DMS79 treated with DMSO at 0.1 percent for 48 hours (cell line): Measurements from ENCODE around the gene ZPBP.
A peak's percentile ranks its signal among the peaks of the same experiment; 100 is the strongest.
"Not testable (repeated sequence)": the region's sequence is repeated elsewhere in the genome, so short reads cannot be mapped to it uniquely, and the experiment has no call there.

Experiments
- DNase-seq: peaks from one replicate; lab custom pipeline; 2025; lab: John Stamatoyannopoulos, UW

The ZPBP gene

DNA sequence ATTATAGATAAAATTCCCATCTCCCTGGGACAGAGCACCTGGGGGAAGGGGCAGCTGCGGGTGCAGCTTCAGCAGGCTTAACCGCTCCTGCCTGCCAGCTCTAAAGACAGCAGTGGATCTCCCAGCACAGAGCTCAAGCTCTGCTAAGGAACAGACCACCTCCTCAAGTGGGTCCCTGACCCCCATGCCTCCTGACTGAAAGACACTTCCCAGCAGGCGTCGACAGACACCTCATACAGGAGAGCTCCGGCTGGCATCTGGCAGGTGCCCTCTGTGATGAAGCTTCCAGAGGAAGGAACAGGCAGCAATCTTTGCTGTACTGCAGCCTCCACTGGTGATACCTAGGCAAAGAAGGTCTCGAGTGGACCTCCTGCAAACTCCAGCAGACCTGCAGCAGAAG is 51.9 kb downstream of the ZPBP start:
- not testable (repeated sequence) for DNase-seq

DNA sequence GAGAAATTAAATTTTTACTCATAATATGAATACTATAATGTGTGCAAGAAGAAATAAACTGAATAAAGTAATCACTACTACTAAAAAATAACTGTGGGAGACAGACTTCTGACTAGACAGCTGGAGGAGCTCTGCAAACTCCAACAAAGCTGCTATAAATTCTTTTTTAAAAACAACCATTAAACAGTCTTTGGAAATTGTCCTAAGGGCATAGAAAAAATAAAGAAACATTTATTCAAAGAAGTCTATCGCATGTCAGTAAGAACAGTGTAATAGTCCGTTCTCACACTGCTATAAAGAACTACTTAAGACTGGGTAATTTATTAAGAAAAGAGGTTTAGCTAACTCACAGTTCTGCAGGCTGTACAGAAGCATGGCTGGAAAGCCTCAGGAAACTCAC is 56.0 kb downstream of the ZPBP start:
- DNase-seq = no peak

DNA sequence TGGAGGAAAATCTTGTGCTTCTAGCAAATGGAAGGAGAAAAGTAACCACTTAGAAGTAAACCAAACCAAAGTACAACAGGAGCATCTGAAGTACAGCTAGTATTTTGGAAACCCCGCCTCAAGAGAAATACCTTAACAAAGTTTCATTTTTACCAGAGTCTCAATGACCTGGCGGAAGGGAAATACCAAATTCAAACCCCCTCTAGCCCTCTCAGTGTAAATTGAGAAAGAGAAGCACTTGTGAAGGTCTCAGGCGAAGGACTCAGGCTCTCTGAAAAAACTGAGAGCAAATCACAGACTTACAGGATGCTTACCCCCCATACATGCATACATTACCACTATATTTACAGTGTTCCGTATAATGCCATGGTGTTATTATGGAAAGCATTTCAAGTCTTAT is 70.1 kb downstream of the ZPBP start:
- no peak for DNase-seq

DNA sequence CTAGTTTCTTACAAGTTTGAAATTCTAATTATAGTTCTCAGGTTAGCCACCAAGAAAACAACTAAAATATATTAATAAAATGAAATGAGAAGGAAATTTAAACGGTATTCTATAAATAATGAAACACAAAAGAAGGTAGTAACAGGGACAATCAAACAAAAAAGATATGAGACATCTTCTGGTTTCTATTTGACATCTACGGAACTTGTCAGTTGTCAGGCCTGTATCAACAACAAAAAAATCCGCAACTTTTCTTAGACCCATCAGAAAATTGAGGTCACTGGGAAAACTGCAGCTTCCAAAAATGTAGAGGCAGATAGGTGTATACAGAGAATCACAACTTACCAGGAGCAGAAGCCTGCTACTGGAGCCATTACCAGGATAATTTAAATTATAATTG is 70.6 kb downstream of the ZPBP start:
- no peak for DNase-seq

DNA sequence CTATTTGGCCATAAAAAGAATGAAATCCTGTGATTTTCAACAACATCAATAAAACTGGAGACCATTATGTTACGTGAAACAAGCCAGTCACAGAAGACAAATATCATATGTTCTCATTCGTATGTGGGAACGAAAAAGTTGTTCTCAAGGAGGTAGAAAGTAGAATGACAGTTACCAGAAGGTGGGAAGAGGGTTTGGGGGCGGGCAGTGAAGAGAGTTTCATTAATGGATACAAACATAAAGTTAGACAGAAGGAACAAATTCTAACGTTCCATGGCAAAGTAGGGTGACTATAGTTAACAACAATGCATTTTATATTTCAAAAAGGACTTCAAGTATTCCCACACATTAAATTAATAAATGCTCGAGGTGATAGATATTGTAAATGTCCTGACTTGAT is 97.4 kb downstream of the ZPBP start:
- no peak for DNase-seq

DNA sequence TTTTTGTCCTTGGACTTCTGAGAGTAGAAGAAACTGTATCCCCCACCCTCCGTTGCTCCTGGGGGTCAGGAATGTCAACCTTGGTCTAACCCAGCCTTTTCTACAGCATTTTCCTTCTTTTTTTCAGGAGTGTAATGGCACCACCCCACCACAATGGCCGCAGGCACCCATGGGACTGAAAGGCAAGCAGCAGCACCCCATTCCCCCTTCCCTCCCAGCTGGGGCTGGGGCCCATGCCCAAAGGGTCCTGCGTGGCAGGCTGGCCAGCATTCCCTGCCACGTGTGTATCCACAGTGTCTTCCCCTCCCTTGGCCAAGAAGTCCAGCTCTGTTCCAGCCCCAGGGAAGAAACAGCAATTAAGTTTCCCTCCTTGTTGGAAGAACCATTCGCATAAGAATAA is 106.9 kb downstream of the ZPBP start:
- no peak for DNase-seq

DNA sequence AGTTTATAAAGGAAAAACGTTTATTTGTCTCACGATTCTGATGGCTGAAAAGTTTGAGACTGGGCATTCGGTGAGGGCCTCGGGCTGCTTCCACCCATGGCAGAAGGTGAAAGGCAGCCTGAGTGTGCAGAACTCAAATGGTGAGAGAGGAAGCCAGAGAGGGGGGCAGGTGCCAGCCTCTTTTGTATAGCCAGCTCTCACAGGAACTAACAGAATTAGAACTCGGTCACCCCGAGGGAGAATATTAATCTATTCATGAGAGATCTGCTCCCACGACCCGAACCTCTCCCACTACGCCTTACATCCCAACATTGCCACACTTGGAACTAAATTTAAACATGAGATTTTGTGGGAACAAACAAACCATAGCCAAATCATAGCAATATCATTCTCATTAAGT is 112.6 kb downstream of the ZPBP start:
- no peak for DNase-seq

DNA sequence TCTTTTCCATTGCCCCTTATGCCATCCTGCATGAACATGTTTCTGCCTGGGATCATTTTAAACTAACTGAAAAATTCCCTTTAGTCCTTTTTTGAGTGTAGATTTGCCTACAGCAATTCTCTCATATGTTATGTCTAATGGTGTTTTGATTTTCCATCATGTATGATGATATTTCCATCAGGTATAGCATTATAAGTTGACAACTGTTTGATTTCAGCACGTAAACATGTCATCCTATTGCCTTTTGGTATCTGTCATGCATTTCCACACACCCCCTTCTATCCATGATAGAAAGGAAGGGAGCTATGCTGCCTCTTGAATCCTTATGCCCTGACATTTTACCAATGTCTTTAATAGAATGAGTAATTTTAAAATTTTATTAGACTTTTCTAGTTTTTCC is 116.8 kb downstream of the ZPBP start:
- DNase-seq = no peak

DNA sequence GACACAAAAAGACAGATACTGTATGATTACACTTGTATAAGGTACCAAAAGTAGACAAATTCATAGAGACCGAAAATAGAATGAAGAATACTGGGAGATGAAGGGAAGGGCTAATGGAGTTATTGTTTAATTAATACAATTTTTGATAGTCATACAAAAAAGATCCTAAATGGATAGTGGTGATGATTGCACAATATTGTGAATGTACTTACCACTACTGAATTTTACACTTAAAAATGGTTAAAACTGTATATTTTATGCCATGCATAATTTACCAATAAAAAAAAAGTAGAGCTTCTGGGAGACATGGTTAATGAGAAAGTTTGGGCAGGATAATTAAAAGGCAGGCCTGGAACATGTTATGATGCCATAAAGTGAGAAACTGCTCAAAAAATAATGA is 119.0 kb downstream of the ZPBP start:
- no peak for DNase-seq

DNA sequence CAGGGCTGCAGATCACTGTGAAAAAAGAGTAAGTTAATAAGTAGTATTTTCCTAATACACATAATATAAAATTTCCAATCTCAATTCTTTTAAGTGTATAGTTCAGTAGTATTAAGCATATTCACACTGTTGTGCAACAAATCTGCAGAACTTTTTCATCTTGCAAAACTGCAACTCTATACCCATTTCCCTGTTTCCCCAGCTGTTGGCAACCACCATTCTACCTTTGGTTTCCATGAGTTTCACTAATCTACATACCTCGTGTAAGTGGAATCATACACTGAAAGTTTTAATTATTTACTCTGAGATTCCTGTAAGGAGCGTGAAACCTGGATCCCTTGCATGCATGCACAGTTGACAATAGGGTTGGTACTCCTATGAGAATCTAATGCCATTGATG is 155.4 kb downstream of the ZPBP start:
- no peak for DNase-seq

DNA sequence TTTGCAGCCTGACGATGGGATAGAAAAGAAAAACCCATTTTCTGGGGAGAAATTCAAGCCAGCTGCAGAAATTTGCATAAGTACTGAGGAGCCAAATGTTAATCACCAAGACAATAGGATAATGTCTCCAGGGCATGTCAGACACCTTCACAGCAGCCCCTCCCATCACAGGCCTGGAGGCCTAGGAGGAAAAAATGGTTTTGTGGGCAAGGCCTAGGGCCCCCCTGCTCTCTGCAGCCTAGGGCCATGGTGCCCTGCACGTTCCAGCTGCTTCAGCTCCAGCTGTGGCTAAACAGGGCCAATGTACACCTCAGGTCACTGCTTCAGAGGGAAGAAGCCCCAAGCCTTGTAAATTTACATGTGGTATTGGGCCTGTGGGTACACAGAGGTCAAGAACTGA is 161.4 kb downstream of the ZPBP start:
- DNase-seq = no peak

DNA sequence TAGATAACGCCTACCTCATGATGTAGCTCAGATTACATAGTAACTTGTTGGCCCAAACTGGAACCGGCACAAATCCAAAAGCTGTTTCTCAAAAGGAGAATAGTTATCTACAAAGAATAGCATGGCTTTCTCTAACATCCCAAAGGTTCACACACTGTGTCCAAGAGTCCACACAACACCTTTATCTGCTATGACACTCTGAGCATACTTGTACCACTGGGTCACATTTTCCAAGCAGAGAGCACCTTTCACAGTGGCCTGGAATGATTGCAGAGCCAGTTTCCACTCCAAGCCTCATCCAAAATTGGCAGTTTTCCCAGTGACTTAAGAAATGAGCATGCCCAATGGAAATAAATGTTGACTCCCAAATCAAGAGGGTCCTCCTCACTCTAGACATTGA is 164.3 kb downstream of the ZPBP start:
- DNase-seq = peak; percentile 16

DNA sequence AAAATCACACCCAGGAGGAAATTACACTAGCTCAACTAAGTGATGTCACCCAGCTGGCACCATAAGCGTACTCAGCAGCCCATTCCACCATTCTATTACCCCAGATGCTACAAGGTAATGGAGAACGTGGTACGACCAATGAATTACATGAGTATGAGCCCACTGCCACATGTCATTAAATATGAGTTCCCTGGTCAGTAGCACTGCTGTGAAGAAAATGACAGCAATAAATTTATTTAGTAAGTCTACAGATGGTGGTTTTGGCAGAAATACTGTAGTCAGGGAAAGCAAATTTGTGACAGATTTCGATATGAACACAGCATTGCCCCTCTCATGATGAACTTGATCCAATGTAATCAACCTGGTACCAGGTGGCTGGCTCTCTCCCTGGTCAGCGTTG is 165.4 kb downstream of the ZPBP start:
- no peak for DNase-seq

DNA sequence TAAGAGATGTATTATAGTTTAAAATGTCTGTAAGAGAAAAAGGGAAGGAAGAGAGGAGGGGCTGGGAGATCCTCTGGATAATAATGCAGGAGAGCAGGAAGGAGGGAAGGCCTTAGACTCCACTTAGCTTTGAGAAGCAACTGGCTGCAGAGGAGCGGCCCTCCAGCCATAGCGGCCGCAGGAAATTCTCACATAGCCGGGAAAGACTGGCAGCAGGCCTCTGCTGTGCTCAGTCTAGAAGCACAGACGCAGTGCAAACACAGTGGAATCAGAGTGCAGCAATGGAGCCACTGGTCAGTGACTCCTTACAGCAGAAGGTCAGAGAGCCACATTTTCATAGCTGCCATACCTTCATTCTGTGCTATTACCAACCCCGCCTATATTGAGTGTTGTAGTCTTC is 166.3 kb downstream of the ZPBP start:
- DNase-seq = no peak

DNA sequence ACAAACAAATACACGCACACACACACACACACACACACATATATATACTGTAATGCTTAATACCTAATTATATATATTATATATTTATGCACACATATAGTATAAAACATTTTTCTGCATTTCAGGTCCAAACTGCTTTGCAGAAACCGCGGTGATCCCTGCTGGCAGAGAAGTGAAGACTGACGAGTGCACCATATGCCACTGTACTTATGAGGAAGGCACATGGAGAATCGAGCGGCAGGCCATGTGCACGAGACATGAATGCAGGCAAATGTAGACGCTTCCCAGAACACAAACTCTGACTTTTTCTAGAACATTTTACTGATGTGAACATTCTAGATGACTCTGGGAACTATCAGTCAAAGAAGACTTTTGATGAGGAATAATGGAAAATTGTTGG is 181.1 kb downstream of the ZPBP start:
- DNase-seq = no peak

DNA sequence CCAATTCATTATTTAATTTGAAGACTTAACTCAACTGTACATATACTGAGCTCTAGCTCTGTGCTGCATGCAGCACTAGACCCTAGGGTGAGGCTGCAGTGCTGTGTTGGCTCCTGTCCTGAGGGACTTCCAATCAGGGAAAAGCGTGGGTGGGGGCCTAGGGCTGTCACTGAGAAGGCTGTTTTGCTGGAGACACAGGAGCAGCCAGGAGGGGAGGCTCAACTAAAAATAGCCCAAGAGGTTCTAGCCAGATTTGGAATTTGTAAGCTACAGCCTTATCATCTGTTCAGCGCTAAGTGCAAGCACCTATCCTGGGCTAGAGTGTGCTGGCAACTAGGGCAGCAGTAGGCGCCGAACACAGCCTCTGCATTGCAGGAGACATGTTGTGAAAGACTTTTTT is 198.5 kb downstream of the ZPBP start:
- no peak for DNase-seq

DNA sequence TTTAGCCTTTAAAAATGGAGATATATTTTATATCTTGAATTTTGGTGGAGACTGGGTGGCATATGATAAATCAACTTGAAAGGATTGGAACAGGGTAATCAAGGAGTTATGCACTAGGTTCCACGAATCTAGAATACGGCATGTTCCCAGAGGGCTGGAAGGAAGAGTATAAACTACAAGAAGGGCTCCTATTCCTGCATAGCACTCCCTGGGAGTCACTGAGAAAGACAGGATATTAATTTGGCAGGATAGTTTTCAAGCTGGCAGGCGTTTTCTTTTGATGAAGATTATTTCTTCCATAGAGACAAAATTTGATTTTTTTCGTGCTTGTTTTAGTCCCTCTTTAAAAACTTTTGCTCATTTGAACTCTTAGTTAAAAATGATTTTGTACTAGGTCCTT is 199.9 kb downstream of the ZPBP start:
- no peak for DNase-seq

DNA sequence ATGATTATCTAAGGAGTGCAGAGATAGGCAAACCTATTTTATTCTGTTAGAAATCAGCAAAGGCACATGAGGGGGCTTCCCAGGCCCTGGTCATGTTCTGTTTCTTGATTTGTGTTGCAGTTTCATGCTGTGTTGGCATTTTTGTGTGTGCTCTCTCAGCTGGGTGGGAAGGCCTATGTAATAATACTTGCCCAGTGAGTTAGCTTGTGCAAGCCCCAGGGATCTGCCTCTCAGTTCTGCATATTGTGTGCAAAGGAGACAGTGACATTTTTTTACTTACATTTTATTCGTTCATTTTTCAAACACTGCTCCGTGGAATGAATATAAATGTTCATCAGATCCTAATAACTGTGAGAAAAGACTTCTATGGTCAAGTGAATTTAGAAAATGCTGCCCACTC is 200.6 kb downstream of the ZPBP start:
- DNase-seq = no peak
